ENCODE measurements around the gene EPHB1. TPM values are rescaled to one million over a fixed set of nuclear protein-coding genes. Genes with fewer than 3 reads are reported as not detected.

EPHB1 gene
- polyA plus RNA-seq, 4 donors = 0.65 to 1.0 TPM; not detected in 2

- peaks cover 9 to 49% (median 10%) of the 10 kb centered on the region in 3 donors for H3K27me3 ChIP-seq (ENCODE audit: control insufficient read depth in 3 of 3, insufficient read depth in 3 of 3, low read length in 3 of 3)
- WGBS, 3 donors = 73 to 76% (median 76%) methylated on average over 9 of the region's 9 CpGs
- H3K4me1 ChIP-seq (ENCODE audit: control insufficient read depth in 3 of 3, insufficient read depth in 2 of 3, low read depth in 1 of 3, low read length in 2 of 3) = peaks cover 0 to 5% (median 0%) of the 10 kb centered on the region in 3 donors
- FAIRE-seq (no peak), DNase-seq (no peak)
- no peaks in the 10 kb centered on the region for H3K36me3 ChIP-seq (ENCODE audit: control insufficient read depth in 3 of 3, insufficient read depth in 2 of 3, low read depth in 1 of 3, low read length in 3 of 3)
- no peaks in the 10 kb centered on the region for H3K9me3 ChIP-seq (ENCODE audit: control insufficient read depth in 2 of 2, insufficient read depth in 1 of 2, low read depth in 1 of 2, low read length in 1 of 2)
- H3K27ac ChIP-seq (ENCODE audit: low read depth in 1 of 3, low read length in 2 of 3) = no peak overlapping the region
- H3K4me3 ChIP-seq (ENCODE audit: low read depth in 1 of 3, low read length in 3 of 3) = no peak overlapping the region
Measured at GRCh38 chr3:134798681-134799311, 3.7 kb downstream of the EPHB1 start.

- no peak for DNase-seq
- peaks cover 0 to 5% (median 2%) of the 10 kb centered on the region in 3 donors for H3K4me1 ChIP-seq (ENCODE audit: control insufficient read depth in 3 of 3, insufficient read depth in 2 of 3, low read depth in 1 of 3, low read length in 2 of 3)
- no peaks in the 10 kb centered on the region for H3K36me3 ChIP-seq (ENCODE audit: control insufficient read depth in 3 of 3, insufficient read depth in 2 of 3, low read depth in 1 of 3, low read length in 3 of 3)
- FAIRE-seq = no peak
- H3K4me3 ChIP-seq (ENCODE audit: low read depth in 1 of 3, low read length in 3 of 3) = no peak overlapping the region
- peaks cover 9 to 47% (median 10%) of the 10 kb centered on the region in 3 donors for H3K27me3 ChIP-seq (ENCODE audit: control insufficient read depth in 3 of 3, insufficient read depth in 3 of 3, low read length in 3 of 3)
- H3K27ac ChIP-seq (ENCODE audit: low read depth in 1 of 3, low read length in 2 of 3) = no peak overlapping the region
- no peaks in the 10 kb centered on the region for H3K9me3 ChIP-seq (ENCODE audit: control insufficient read depth in 2 of 2, insufficient read depth in 1 of 2, low read depth in 1 of 2, low read length in 1 of 2)
- WGBS, 3 donors = 63 to 86% (median 85%) methylated on average over 6 of the region's 6 CpGs
Measured at GRCh38 chr3:134799393-134799792, 4.3 kb downstream of the EPHB1 start.

- FAIRE-seq = no peak
- no peak for DNase-seq
- Histone ChIP-seq H3K9me3 (ENCODE audit: control insufficient read depth in 2 of 2, insufficient read depth in 1 of 2, low read depth in 1 of 2, low read length in 1 of 2) (no peaks in the 10 kb centered on the region), H3K4me3 (ENCODE audit: low read depth in 1 of 3, low read length in 3 of 3) (no peak overlapping the region), H3K27ac (ENCODE audit: low read depth in 1 of 3, low read length in 2 of 3) (no peak overlapping the region), H3K27me3 (ENCODE audit: control insufficient read depth in 3 of 3, insufficient read depth in 3 of 3, low read length in 3 of 3) (peaks cover 0 to 33% (median 9%) of the 10 kb centered on the region in 3 donors), H3K4me1 (ENCODE audit: control insufficient read depth in 3 of 3, insufficient read depth in 2 of 3, low read depth in 1 of 3, low read length in 2 of 3) (peaks cover 0 to 4% (median 3%) of the 10 kb centered on the region in 3 donors), H3K36me3 (ENCODE audit: control insufficient read depth in 3 of 3, insufficient read depth in 2 of 3, low read depth in 1 of 3, low read length in 3 of 3) (no peaks in the 10 kb centered on the region)
- WGBS, 3 donors = 86 to 92% (median 87%) methylated on average over 6 of the region's 6 CpGs
Measured at GRCh38 chr3:134801204-134801958, 6.3 kb downstream of the EPHB1 start.

GRCh38 chr3:134802428-134803050 lies 7.5 kb downstream of the EPHB1 start:
- FAIRE-seq (no peak), DNase-seq (no peak)
- Histone ChIP-seq H3K4me3 (ENCODE audit: low read depth in 1 of 3, low read length in 3 of 3) (no peak overlapping the region), H3K9me3 (ENCODE audit: control insufficient read depth in 2 of 2, insufficient read depth in 1 of 2, low read depth in 1 of 2, low read length in 1 of 2) (no peaks in the 10 kb centered on the region), H3K27me3 (ENCODE audit: control insufficient read depth in 3 of 3, insufficient read depth in 3 of 3, low read length in 3 of 3) (peaks cover 0 to 21% (median 6%) of the 10 kb centered on the region in 3 donors), H3K36me3 (ENCODE audit: control insufficient read depth in 3 of 3, insufficient read depth in 2 of 3, low read depth in 1 of 3, low read length in 3 of 3) (no peaks in the 10 kb centered on the region), H3K4me1 (ENCODE audit: control insufficient read depth in 3 of 3, insufficient read depth in 2 of 3, low read depth in 1 of 3, low read length in 2 of 3) (peaks cover 0 to 4% (median 3%) of the 10 kb centered on the region in 3 donors), H3K27ac (ENCODE audit: low read depth in 1 of 3, low read length in 2 of 3) (no peak overlapping the region)
- WGBS, 3 donors = 44 to 55% (median 46%) methylated on average over 2 of the region's 2 CpGs

GRCh38 chr3:134803051-134803505 lies 8.0 kb downstream of the EPHB1 start:
- Histone ChIP-seq H3K9me3 (ENCODE audit: control insufficient read depth in 2 of 2, insufficient read depth in 1 of 2, low read depth in 1 of 2, low read length in 1 of 2) (no peaks in the 10 kb centered on the region), H3K4me1 (ENCODE audit: control insufficient read depth in 3 of 3, insufficient read depth in 2 of 3, low read depth in 1 of 3, low read length in 2 of 3) (peaks cover 0 to 4% (median 3%) of the 10 kb centered on the region in 3 donors), H3K4me3 (ENCODE audit: low read depth in 1 of 3, low read length in 3 of 3) (no peak overlapping the region), H3K36me3 (ENCODE audit: control insufficient read depth in 3 of 3, insufficient read depth in 2 of 3, low read depth in 1 of 3, low read length in 3 of 3) (no peaks in the 10 kb centered on the region), H3K27ac (ENCODE audit: low read depth in 1 of 3, low read length in 2 of 3) (no peak overlapping the region), H3K27me3 (ENCODE audit: control insufficient read depth in 3 of 3, insufficient read depth in 3 of 3, low read length in 3 of 3) (peaks cover 0 to 16% (median 4%) of the 10 kb centered on the region in 3 donors)
- FAIRE-seq (no peak), DNase-seq (no peak)
- WGBS, 3 donors = 17 to 41% (median 29%) methylated on average over 3 of the region's 3 CpGs

- no peak overlapping the region for H3K27ac ChIP-seq (ENCODE audit: low read depth in 1 of 3, low read length in 2 of 3)
- peaks cover 0 to 10% (median 3%) of the 10 kb centered on the region in 3 donors for H3K27me3 ChIP-seq (ENCODE audit: control insufficient read depth in 3 of 3, insufficient read depth in 3 of 3, low read length in 3 of 3)
- H3K4me3 ChIP-seq (ENCODE audit: low read depth in 1 of 3, low read length in 3 of 3) = no peak overlapping the region
- H3K36me3 ChIP-seq (ENCODE audit: control insufficient read depth in 3 of 3, insufficient read depth in 2 of 3, low read depth in 1 of 3, low read length in 3 of 3) = no peaks in the 10 kb centered on the region
- DNase-seq (no peak), FAIRE-seq (no peak)
- peaks cover 0 to 4% (median 3%) of the 10 kb centered on the region in 3 donors for H3K4me1 ChIP-seq (ENCODE audit: control insufficient read depth in 3 of 3, insufficient read depth in 2 of 3, low read depth in 1 of 3, low read length in 2 of 3)
- no peaks in the 10 kb centered on the region for H3K9me3 ChIP-seq (ENCODE audit: control insufficient read depth in 2 of 2, insufficient read depth in 1 of 2, low read depth in 1 of 2, low read length in 1 of 2)
- WGBS, 3 donors = 77 to 81% (median 79%) methylated on average over 4 of the region's 4 CpGs
Measured at GRCh38 chr3:134803652-134804051, 8.6 kb downstream of the EPHB1 start.

GRCh38 chr3:134804508-134805480 lies 9.7 kb downstream of the EPHB1 start:
- Histone ChIP-seq H3K27ac (ENCODE audit: low read depth in 1 of 3, low read length in 2 of 3) (no peak overlapping the region), H3K36me3 (ENCODE audit: control insufficient read depth in 3 of 3, insufficient read depth in 2 of 3, low read depth in 1 of 3, low read length in 3 of 3) (no peaks in the 10 kb centered on the region), H3K27me3 (ENCODE audit: control insufficient read depth in 3 of 3, insufficient read depth in 3 of 3, low read length in 3 of 3) (peaks cover 0 to 3% (median 2%) of the 10 kb centered on the region in 3 donors), H3K9me3 (ENCODE audit: control insufficient read depth in 2 of 2, insufficient read depth in 1 of 2, low read depth in 1 of 2, low read length in 1 of 2) (no peaks in the 10 kb centered on the region), H3K4me1 (ENCODE audit: control insufficient read depth in 3 of 3, insufficient read depth in 2 of 3, low read depth in 1 of 3, low read length in 2 of 3) (peaks cover 1 to 5% (median 3%) of the 10 kb centered on the region in 3 donors), H3K4me3 (ENCODE audit: low read depth in 1 of 3, low read length in 3 of 3) (no peak overlapping the region)
- DNase-seq (peak; percentile 39 to 78), FAIRE-seq (no peak)
- WGBS, 3 donors = 23 to 60% (median 44%) methylated on average over 14 of the region's 14 CpGs
